Panc1 (cell line): Measurements from ENCODE around the gene OR8G5.
"Not testable (repeated sequence)": the region's sequence is repeated elsewhere in the genome, so short reads cannot be mapped to it uniquely, and the experiment has no call there.

Experiments
- CTCF ChIP-seq: fragments of 450-650 bp; IDR thresholded peaks from 2 replicates; pipeline ENCODE4 v1.5.1; 2017; ENCODE audit warnings: mild to moderate bottlenecking
- POLR2AphosphoS5 ChIP-seq: IDR thresholded peaks from 2 replicates; pipeline ENCODE4 v1.6.1; 2012; ENCODE audit warnings: mild to moderate bottlenecking, low read depth, low read length, moderate library complexity
- REST ChIP-seq, 2 experiments: IDR thresholded peaks; 2 replicates each; pipeline ENCODE4 v1.6.1; 2011 to 2012; ENCODE audit warnings: low read depth in 2 of 2, control low read depth in 1 of 2, low read length in 1 of 2, mild to moderate bottlenecking in 1 of 2, moderate library complexity in 1 of 2; ENCODE audit not compliant: insufficient read depth in 1 of 2
- SIN3A ChIP-seq: IDR thresholded peaks from 2 replicates; pipeline ENCODE4 v1.6.1; 2012; ENCODE audit warnings: low read depth, mild to moderate bottlenecking, low read length, moderate library complexity, borderline replicate concordance; ENCODE audit not compliant: insufficient read depth
- TCF7L2 ChIP-seq: IDR thresholded peaks from 2 replicates; pipeline ENCODE4 v1.6.1; 2011; ENCODE audit warnings: mild to moderate bottlenecking, low read depth, low read length, inconsistent platforms

- not testable (repeated sequence) for TF ChIP-seq CTCF; TCF7L2; POLR2AphosphoS5; REST (IDR thresholded peaks at IDR 0.05; ENCODE audit: insufficient read depth in 1 of 2, low read depth in 2 of 2, low read length in 1 of 2); SIN3A
Measured at GRCh38 chr11:124224618-124225423, 31.4 kb upstream of the OR8G5 start.
